Osteocyte (in vitro differentiated cells): Measurements from ENCODE around the gene CNTNAP2. TPM values are rescaled to one million over a fixed set of nuclear protein-coding genes. Genes with fewer than 3 reads are reported as not detected.
"Not testable (repeated sequence)": the region's sequence is repeated elsewhere in the genome, so short reads cannot be mapped to it uniquely, and the experiment has no call there.

ENCODE experiments used
- DNase-seq: peaks from one replicate; pipeline ENCODE4 v3.0.0; 2021; ENCODE audit warnings: mixed read lengths; ENCODE audit not compliant: unreplicated experiment; ENCODE audit errors: extremely low spot score
- H3K27ac Mint-ChIP-seq: one replicate; pipeline ENCODE4 v1.8.0; 2021; ENCODE audit warnings: mild to moderate bottlenecking, mixed read lengths; ENCODE audit not compliant: unreplicated experiment
- H3K27me3 Mint-ChIP-seq: one replicate; pipeline ENCODE4 v1.8.0; 2021; ENCODE audit warnings: mixed read lengths; ENCODE audit not compliant: unreplicated experiment
- H3K36me3 Mint-ChIP-seq: one replicate; pipeline ENCODE4 v1.8.0; 2021; ENCODE audit warnings: mixed read lengths; ENCODE audit not compliant: unreplicated experiment
- H3K4me1 Mint-ChIP-seq: one replicate; pipeline ENCODE4 v1.8.0; 2021; ENCODE audit warnings: mixed read lengths; ENCODE audit not compliant: unreplicated experiment
- H3K4me3 Mint-ChIP-seq: one replicate; pipeline ENCODE4 v1.8.0; 2021; ENCODE audit warnings: mild to moderate bottlenecking, moderate library complexity, mixed read lengths; ENCODE audit not compliant: unreplicated experiment
- H3K9me3 Mint-ChIP-seq: one replicate; pipeline ENCODE4 v1.8.0; 2021; ENCODE audit warnings: mixed read lengths; ENCODE audit not compliant: unreplicated experiment
- total RNA-seq: library from RNA; stranded (reverse); gene quantifications from 2 replicates; pipeline ENCODE4 v1.2.1, GENCODE V29; 2021
- TF ChIP-seq, protein P1 (sequence below): fragments of 200-600 bp; sonication (generic); IDR thresholded peaks from 2 replicates; pipeline ENCODE4 v1.5.0; 2021; ENCODE audit warnings: antibody characterized with exemption, mild to moderate bottlenecking, moderate library complexity

The CNTNAP2 gene
- total RNA-seq, 1 donor from 2014 or later: 1.4 TPM

DNA sequence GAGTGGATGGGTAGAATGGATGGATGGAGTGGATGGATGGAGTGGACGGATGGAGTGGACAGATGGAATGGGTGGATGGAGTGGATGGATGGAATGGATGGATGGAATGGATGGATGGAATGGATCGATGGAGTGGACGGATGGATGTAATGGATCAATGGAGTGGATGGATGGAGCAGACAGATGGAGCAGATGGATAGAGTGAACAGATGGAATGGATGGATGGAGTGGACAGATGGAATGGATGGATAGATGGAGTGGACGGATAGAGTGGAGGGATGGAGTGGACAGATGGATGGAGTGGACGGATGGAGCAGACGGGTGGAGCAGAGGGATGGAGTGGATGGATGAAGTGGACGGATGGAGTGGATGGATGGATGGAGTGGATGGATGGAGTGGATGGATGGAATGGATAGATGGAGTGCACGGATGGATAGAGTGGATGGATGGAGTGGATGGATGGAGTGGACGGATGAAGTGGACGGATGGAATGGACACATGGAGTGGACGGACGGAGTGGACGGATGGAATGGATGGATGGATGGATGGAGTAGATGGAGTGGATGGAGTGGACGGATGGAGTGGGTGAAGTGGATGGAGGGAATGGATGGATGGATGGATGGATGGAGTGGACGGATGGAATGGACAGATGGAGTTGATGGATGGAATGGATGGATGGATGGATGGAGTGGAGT lies 2213.7 kb downstream of the CNTNAP2 start:
- Mint-ChIP-seq H3K4me1 (peaks cover 9% of the 10 kb centered on the region), H3K27ac (no peak overlapping the region)

DNA sequence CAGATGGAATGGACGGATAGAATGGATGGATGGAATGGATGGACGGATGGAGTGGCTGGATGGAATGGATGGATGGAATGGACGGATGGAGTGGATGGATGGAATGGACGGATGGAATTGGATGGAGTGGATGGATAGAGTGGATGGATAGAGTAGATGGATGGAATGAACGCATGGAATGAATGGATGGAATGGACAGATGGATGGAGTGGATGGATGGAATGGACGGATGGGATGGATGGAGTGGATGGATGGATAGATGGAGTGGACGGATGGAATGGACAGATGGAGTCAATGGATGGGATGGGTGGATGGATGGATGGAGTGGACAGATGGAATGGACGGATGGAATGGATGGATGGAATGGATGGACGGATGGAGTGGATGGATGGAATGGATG lies 2214.2 kb downstream of the CNTNAP2 start:
- H3K27ac Mint-ChIP-seq: no peak overlapping the region
- DNase-seq: no peak
- no peaks in the 10 kb centered on the region for H3K27me3 Mint-ChIP-seq
- peaks cover 12% of the 10 kb centered on the region for H3K4me1 Mint-ChIP-seq
- TF ChIP-seq, protein P1, sequence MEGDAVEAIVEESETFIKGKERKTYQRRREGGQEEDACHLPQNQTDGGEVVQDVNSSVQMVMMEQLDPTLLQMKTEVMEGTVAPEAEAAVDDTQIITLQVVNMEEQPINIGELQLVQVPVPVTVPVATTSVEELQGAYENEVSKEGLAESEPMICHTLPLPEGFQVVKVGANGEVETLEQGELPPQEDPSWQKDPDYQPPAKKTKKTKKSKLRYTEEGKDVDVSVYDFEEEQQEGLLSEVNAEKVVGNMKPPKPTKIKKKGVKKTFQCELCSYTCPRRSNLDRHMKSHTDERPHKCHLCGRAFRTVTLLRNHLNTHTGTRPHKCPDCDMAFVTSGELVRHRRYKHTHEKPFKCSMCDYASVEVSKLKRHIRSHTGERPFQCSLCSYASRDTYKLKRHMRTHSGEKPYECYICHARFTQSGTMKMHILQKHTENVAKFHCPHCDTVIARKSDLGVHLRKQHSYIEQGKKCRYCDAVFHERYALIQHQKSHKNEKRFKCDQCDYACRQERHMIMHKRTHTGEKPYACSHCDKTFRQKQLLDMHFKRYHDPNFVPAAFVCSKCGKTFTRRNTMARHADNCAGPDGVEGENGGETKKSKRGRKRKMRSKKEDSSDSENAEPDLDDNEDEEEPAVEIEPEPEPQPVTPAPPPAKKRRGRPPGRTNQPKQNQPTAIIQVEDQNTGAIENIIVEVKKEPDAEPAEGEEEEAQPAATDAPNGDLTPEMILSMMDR: no peak
- no peak overlapping the region for H3K4me3 Mint-ChIP-seq
- no peaks in the 10 kb centered on the region for H3K9me3 Mint-ChIP-seq
- peaks cover 1% of the 10 kb centered on the region for H3K36me3 Mint-ChIP-seq

More for the DNA sequence above, 2213.7 kb downstream of the CNTNAP2 start:
- H3K27me3 Mint-ChIP-seq: no peaks in the 10 kb centered on the region
- no peaks in the 10 kb centered on the region for H3K9me3 Mint-ChIP-seq
- H3K36me3 Mint-ChIP-seq: peaks cover 1% of the 10 kb centered on the region
- TF ChIP-seq, protein P1: no peak
- no peak for DNase-seq
- H3K4me3 Mint-ChIP-seq: no peak overlapping the region

DNA sequence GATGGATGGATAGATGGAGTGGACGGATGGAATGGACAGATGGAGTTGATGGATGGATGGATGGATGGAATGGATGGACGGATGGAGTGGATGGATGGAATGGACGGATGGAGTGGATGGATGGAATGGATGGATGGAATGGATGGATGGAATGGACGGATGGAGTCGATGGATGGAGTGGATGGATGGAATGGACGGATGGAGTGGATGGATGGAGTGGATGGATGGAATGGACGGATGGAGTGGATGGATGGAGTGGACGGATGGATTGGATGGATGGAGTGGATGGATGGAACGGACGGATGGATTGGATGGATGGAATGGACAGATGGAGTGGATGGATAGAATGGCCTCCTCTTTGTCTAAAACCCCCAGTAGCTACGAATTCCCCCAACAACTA lies 2214.9 kb downstream of the CNTNAP2 start:
- peak; percentile 93 for DNase-seq
- peaks cover 12% of the 10 kb centered on the region for H3K4me1 Mint-ChIP-seq
- H3K36me3 Mint-ChIP-seq, H3K27me3 Mint-ChIP-seq, H3K27ac Mint-ChIP-seq, H3K9me3 Mint-ChIP-seq, H3K4me3 Mint-ChIP-seq: not testable (repeated sequence)

DNA sequence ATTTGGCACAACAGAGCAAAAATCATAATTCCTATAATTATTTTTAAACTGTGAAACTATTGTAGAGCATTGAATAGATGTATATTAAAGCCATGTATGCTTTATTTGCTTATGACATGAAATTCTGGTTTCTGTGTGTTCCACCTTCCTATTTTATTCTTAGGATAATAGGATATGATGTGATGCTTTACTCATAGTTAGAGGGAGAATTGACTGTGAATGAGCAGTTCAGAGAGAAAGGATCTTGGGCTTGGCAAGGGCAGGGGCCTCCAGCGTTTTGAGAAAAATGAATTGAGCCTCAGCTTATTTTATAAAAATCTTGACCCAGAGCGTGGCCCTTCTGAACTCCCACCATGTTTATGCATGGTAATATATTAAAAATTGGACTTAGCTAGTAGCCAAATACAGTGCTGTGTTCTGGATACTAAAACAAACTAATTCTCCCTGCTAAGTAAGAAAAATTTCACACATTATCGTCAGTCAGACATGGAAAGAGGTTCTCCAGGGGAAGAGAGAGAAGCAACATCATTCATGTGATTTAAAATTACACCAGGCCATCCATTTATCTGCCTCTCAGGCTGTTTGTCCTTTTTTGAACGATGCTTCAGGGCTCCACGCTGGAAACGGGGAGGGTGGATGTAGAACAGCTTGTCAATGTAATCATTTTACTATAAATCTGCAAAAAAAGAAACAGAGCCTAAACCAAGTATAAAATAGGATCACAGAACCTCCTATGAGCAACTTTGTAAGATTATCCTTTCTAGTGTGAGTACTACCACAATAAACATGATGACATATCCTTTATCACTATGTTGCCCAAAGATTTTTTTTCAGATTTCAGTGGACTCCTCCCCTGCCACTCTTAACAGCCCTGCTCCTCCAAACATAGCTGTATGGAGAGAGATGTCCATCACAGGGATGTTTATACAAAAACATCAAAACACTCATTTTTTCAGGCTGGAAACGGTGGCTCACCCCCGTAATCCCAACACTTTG lies 2215.9 kb downstream of the CNTNAP2 start:
- no peak overlapping the region for H3K27ac Mint-ChIP-seq
- H3K36me3 Mint-ChIP-seq: peaks cover 1% of the 10 kb centered on the region
- DNase-seq: no peak
- H3K4me3 Mint-ChIP-seq: no peak overlapping the region
- no peaks in the 10 kb centered on the region for H3K9me3 Mint-ChIP-seq
- TF ChIP-seq, protein P1: no peak
- H3K4me1 Mint-ChIP-seq: peaks cover 12% of the 10 kb centered on the region
- peaks cover 4% of the 10 kb centered on the region for H3K27me3 Mint-ChIP-seq

DNA sequence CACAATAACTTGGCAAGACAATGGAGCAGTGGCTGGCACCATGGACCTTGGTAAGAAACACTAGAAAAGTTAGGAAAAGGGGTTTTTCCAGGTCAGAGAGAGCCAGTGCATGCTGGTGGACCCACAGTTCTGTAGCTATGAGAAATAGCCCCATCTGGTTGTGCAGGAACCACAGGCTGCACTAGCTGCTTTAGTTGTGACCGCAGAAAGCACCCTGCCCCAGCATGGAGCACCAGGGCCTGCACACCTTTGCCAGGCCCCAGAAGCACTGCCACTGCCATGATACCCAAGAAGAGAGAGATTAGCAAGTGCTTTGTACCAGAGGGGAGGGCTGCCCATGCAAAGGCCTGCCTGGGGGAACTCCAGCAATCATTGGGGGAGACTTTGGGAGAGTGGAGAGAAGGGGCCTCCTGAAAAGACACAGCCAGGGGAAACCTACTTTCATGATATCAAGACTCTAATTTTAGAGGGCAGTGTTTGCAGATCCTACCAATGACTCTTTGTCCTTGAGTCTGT lies 2217.9 kb downstream of the CNTNAP2 start:
- Mint-ChIP-seq H3K36me3 (no peaks in the 10 kb centered on the region), H3K9me3 (no peaks in the 10 kb centered on the region), H3K27me3 (peaks cover 21% of the 10 kb centered on the region), H3K4me3 (no peak overlapping the region), H3K27ac (peak overlapping the region; percentile 9), H3K4me1 (peaks cover 22% of the 10 kb centered on the region)
- DNase-seq: no peak
- TF ChIP-seq, protein P1: no peak
